ENCODE results near the gene ANKS3.

Gene ANKS3

DNA sequence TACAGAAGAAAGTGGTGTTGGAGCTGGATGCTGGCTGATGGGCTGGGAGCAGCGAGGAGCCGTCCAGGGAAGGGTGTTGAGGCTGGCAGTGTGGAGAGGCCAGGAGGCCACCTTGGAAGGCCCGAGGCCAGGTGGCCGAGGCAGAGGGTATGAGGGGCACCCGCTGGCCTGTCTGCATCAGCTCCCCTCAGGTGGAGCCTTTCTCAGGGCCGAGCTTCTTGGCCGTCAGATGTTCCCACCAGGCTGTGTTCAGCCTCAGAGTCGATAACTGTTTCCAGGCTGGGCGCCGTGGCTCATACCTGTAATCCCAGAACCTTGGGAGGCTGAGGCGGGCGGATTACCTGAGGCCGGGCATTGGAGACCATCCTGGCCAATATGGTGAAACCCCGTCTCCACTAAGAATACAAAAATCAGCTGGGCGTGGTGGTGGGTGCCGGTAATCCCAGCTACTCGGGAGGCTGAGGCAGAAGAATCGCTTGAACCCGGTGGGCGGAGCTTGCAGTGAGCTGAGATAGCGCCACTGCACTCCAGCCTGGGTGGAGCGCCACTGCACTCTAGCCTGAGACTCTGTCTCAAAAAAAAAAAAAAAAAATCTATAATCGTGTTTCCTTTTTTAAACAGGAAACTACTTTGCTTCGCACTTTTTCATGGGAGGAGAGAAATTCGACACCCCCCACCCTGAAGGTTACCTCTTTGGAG, 84.2 kb downstream of the ANKS3 start:
- DNase-seq, result no peak

GRCh38 chr16:4648917-4649316, 85.2 kb downstream of the ANKS3 start:
- DNase-seq, result no peak

DNA sequence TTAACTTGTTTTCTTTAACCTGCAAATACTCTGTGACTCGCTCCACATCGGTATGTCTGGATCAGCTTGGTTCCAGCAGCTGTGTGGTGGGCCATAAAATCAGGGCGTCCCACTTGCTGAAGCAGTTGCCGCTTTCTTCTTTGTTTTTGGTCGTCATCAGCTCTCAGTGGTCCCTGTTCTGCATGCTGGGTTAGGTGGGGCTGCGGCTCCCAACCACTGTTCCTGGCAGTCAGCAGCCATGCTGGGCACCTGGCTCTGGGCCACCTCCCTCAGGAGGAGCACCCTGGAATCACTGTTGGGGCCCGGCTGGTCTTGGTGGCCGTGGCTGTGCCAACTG, 86.5 kb downstream of the ANKS3 start:
- no peak for DNase-seq

DNA sequence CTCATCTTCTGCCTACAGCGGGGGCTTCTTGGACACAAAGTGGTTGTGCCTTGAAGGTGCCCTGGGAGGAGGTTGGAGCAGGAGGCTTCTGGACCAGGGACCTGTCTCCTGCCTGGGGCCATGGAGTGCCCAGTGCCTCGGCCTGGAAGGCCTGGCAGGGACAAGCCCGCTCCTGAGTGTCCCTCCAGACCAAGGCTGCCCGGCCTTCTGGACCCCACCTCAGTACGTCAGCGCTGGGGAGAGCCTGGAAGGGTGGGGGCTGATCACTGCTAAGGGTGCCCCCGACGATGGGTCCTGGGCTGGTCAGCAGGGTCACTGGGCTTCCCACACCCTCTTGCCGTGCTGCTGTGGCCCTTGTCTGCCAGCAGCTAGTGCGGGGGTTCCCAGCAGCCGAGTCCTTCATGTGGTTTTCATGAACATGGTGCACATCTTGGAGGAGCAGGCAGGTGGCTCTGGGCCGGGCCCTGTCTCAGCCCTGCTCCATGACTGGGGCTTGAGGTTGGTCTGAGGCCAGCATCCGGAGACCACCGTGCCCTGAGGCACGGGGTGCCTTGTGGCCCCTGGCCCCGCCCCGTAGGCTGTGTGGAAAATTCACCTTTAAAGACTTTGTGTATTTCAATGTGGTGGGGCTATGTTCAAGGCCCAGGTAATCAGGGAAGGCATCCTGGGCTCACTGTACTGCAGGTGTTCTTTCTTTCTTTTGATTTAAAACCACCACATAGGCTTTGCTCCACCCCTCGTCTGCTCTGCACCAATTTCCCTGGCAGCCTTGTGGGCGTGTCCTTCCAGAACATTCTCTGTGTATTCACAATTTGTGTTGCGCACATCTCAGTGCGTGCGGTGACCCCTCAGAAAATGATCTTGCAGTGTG, 87.1 kb downstream of the ANKS3 start:
- no peak for DNase-seq

Measured in right kidney (tissue), 1 donor.